ENCODE measurements around the gene SLC41A3.
"Not testable (repeated sequence)": the region's sequence is repeated elsewhere in the genome, so short reads cannot be mapped to it uniquely, and the experiment has no call there.

DNA sequence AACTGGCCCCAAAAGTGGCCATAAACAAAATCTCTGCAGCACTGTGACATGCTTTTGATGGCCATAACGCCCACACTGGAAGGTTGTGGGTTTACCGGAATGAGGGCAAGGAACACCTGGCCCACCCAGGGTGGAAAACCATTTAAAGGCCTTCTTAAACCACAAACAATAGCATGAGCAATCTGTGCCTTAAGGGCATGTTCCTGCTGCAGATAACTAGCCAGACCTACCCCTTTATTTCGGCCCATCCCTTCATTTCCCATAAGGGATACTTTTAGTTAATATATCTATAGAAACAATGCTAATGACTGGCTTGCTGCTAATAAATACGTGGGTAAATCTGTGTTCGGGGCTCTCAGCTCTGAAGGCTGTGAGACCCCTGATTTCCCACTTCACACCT, 8.2 kb upstream of the SLC41A3 start:
- TF ChIP-seq, protein P1, sequence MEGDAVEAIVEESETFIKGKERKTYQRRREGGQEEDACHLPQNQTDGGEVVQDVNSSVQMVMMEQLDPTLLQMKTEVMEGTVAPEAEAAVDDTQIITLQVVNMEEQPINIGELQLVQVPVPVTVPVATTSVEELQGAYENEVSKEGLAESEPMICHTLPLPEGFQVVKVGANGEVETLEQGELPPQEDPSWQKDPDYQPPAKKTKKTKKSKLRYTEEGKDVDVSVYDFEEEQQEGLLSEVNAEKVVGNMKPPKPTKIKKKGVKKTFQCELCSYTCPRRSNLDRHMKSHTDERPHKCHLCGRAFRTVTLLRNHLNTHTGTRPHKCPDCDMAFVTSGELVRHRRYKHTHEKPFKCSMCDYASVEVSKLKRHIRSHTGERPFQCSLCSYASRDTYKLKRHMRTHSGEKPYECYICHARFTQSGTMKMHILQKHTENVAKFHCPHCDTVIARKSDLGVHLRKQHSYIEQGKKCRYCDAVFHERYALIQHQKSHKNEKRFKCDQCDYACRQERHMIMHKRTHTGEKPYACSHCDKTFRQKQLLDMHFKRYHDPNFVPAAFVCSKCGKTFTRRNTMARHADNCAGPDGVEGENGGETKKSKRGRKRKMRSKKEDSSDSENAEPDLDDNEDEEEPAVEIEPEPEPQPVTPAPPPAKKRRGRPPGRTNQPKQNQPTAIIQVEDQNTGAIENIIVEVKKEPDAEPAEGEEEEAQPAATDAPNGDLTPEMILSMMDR (conservative IDR thresholded peaks at IDR 0.05), result not testable (repeated sequence)
- TF ChIP-seq ZFX (IDR thresholded peaks at IDR 0.05), result not testable (repeated sequence)

Data from C4-2B (cell line).